SKM-1 (cell line): ENCODE data around the gene SGMS1.
"Not testable (repeated sequence)": the region's sequence is repeated elsewhere in the genome, so short reads cannot be mapped to it uniquely, and the experiment has no call there.

ENCODE experiments used
- DNase-seq: peaks from one replicate; lab custom pipeline; 2025; ENCODE audit not compliant: unreplicated experiment; lab: John Stamatoyannopoulos, UW

Gene SGMS1

GRCh38 chr10:50471583-50471975, 152.2 kb downstream of the SGMS1 start:
- DNase-seq, result no peak

DNA sequence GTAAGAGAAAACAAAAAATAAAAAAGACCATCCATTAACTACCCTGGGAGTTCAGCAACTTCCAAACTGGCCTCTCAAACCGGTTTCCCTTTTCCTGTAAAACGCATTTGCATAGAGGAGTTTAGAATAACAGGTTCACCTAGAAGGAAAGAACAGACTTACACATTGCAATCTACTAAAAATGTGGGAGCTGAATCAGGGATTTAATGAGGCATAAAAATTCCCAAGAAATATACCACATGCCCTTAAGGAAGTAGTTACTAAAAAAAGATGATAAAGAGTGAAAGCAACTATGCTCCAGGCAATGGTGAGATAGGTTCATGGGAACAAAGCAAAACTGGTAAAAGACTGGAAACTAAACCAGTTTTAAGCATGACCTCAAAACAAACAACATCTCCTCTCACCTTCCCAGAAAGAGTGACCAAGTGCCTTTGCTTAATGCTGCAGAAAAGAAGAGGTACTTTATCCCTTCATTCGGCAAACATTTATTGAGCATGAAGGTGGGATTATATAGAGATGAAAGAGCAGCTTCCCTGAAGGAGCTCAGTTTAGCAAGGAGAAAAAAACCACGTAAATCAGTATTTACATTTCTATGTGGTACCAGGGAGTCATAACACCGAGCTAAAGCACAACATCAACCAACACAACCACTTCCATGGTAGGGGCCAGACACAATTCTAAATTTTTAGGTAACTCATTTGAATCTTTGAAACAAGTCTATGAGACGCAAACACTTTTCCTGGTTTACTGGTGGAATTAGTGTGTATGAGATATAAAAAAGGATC, 152.8 kb downstream of the SGMS1 start:
- no peak for DNase-seq

- DNase-seq, result no peak
Measured at GRCh38 chr10:50470345-50470744, 153.4 kb downstream of the SGMS1 start.

DNA sequence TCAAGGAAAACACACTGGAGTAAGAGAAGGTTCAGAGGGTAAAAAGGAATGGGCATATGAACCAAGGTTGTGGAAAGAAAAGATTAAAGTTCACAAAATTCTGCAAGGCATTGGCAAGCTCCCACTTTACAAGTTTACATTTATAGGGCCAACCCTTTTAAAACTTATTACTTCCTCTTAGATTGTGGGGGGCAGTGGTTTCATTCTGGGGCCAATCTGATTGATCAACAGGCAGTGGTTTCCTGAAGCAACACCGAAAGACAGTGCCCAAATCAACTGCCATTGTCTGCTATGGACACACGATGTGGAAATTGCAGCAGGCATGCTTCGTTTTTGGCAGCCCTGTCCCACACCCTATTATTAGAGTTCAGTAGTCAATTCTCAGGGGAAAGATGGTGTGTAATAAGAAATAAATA, 154.0 kb downstream of the SGMS1 start:
- DNase-seq, result no peak

GRCh38 chr10:50469288-50469687, 154.5 kb downstream of the SGMS1 start:
- DNase-seq, result no peak

DNA sequence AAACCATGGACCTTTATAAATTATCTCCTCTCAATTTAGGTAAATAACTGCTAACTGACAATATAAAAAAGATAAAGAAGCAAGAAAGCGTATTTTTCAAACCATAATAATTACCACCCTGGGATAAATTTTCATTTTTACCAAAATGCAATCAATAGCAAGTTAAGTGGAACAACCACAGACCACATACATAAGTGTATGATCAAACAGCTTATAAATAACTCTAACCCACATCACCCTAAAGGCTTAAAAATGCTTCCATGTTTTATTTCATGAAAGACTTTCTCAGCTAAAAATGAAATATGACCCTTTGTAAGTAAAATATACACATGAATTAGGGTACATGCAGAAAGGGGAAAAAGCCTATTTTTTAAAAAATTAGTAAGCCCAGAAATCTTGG, 156.5 kb downstream of the SGMS1 start:
- no peak for DNase-seq

GRCh38 chr10:50464004-50464409, 159.7 kb downstream of the SGMS1 start:
- no peak for DNase-seq

- DNase-seq, result no peak
Measured at GRCh38 chr10:50461834-50462233, 161.9 kb downstream of the SGMS1 start.

GRCh38 chr10:50461123-50461522, 162.6 kb downstream of the SGMS1 start:
- DNase-seq, result no peak

- DNase-seq, result no peak
Measured at GRCh38 chr10:50456719-50457118, 167.0 kb downstream of the SGMS1 start.

GRCh38 chr10:50453940-50454339, 169.8 kb downstream of the SGMS1 start:
- DNase-seq, result no peak

GRCh38 chr10:50452603-50453002, 171.2 kb downstream of the SGMS1 start:
- DNase-seq, result no peak

DNA sequence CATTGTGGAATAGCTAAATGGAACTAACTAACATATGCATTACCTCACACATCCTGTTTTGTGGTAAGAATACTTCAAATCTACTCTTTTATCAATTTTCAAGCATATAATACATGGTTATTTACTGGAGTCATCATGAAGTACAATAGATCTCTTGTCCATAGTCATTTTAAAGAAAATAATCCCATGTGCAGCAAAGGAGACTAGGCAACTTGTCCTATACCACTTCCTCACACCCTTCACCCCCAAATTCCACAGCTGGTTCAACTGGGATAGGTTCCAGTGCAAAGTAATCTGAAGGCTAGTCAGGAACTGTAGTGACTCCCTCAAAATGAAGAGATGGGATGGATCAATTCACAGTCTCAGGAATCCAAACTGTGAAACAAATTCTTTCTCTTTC, 176.1 kb downstream of the SGMS1 start:
- no peak for DNase-seq

DNA sequence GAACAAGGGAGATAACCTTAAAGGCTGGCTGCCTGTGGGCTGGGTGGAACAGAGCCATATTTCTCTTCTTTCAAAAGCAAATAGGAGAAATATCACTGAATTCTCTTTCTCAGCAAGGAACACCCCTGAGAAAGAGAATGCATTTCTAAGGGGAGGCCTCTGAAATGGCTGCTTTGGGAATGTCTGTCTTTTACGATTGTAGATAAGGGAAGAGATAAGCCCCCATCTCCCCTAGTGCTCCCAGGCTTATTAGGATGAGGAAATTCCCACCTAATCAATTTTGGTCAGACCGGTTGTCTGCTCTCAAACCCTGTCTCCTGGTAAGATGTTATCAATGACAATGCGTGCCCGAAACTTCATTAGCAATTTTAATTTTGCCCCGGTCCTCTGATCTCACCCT, 178.0 kb downstream of the SGMS1 start:
- DNase-seq, result not testable (repeated sequence)

GRCh38 chr10:50440489-50440888, 183.3 kb downstream of the SGMS1 start:
- DNase-seq, result no peak

DNA sequence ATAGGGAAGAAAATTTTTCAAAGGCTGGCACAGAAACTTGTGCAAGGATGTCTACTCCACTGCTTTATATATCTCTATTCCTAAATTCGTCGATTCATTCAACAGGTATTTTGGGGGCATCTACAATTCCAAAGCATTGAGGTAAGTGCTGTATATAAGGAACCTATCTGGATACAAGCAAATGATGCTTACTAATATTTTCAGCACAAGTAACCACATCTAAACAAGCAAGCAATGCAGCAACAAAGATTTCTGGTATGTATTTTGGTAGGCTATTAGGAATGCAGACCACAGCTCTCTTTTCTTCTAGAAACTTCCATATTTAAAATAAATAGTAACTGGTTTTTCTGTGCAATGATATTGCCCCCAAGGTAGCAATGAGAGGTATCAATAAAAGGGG, 183.9 kb downstream of the SGMS1 start:
- DNase-seq, result no peak

DNA sequence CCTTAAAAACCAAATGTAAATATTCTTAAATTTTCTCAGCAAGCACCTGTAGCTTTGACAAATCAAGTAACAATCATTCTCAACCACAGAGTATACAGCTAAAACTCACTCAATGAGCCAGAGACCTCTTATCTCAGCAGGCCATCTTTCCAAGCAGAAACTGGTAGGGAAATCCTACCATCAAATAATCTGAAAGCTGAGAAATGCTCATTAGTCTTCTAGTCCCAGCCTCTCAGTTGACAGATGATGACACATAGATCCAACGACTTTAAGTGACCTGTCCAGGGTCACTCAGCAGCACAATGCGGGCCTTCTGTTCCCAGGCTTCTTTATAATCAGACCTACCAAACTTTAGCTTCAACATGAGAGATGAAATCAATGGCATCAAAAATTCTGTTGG, 184.6 kb downstream of the SGMS1 start:
- no peak for DNase-seq

DNA sequence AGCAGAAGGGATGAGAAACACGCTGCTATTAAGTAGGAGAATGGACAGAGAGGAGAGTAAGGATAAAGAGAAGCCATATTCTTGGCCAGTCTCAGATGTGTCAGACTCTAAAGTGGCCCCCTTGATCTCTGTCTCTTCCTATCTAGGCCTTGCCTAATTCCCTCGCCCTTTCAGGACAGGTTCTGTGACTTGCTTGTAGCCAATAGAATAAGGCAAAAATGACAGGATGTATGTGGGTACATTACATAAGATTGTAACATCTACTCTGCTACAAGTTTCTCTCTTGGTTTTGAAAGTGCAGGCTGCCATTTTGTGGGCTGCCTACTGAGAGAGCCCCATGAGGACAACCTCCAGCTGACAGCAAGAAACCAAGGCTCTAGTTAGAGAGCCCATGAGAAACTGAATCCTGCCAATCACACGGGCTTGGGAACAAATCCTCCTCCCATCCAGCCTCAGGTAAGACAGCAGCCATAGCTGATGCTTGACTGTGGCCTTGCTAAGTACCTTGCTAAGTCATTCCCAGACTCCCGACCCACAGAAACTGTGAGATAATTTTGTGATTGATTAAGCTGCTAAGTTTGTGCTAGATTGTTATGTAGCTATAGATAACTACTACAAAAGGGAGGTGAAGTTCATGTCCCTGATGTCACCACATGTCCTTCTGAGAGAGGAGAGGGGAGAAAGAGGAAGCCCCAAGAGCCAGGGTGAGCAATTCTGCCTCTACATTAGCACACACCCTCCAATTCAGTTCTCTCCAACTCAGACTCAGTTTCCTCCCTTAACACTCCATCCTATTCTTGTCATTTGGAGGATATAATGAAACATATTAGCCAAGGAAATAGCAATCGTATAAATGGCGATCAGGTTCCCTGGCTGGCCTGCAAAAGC, 185.5 kb downstream of the SGMS1 start:
- peak; percentile 16 for DNase-seq

DNA sequence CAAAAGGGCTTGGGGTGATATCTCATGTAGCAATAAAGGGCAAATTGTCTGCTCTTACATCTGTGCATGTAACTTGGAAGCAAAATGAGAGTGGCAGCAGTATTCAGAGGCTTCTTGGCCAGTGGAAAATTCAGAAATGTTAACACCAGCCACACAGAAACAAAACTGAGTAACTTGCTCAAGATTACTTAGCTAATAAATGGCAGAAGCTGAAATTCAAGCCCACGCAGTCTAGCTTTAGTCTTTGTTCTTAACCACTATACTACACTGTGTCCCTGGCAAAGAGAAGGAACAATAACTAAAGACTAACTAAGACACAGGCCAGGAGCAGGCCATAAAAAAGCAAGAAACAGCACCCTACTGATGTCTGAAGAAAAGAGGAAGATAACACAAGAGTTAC, 186.5 kb downstream of the SGMS1 start:
- no peak for DNase-seq

GRCh38 chr10:50436805-50437204, 187.0 kb downstream of the SGMS1 start:
- no peak for DNase-seq

DNA sequence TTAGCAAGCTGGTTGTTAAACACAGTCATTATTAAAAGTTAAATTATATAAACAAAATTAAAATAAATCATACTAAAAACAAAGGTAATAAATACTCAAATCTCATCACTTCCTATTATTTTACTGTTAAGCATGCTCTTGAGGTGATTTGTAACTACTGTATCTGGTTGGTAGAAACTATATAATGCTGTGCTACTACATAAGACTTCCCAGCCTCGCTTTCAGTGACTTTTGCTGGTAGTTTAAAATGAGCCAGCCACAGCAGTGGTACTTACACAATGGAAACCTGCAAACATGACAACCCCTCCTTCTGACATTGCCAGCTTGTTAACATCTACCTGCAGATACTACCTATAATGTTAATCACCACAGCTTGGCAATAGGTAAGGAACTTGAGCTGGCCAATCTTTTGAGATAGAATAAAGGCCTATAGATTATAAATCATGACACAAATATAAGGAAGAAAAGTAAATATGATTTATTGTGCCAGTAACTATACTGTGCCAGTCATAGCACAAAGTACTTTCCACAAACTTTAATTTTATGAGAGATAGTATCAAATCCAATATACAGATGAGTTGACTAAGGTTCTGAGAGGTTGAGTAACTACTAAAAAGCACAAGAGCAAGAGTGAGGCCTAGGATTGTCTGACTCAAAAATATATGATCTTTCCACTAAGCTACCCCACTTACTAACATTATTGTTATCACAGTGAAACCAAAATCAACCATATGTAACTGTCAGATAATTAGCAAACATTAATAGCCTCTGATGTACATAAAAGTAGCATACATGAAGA, 191.3 kb downstream of the SGMS1 start:
- DNase-seq, result no peak
